IMR-90 (cell line): ENCODE results near the gene ARID4A. TPM values are rescaled to one million over a fixed set of nuclear protein-coding genes. Genes with fewer than 3 reads are reported as not detected.

Experiments used
- ATAC-seq: fragments of 200-7000 bp; cut with Tn5 transposase; 2 replicates; pipeline ENCODE4 v1.9.1; 2020; ENCODE audit warnings: low read depth, mild to moderate bottlenecking, moderate library complexity
- BruUV-seq: library from RNA; stranded (reverse); fragments of 400-500 nt; replicated peaks from 2 replicates; lab custom pipeline; 2021; lab: Mats Ljungman, UMichigan
- CTCF ChIA-PET: fragments of 300-600 bp; formaldehyde crosslinking; extraction: SDS; loops from one replicate; lab custom pipeline; 2021; ENCODE audit warnings: antibody characterized with exemption; lab: Yijun Ruan, JAX
- POLR2A ChIA-PET: fragments of 300-600 bp; sonication (Branson Sonifier 250); formaldehyde crosslinking; loops from one replicate; lab custom pipeline; 2022; ENCODE audit warnings: antibody characterized with exemption; ENCODE audit not compliant: unreplicated experiment; lab: Charles Lee
- DNase-seq: peaks from one replicate; pipeline ENCODE4 v3.0.0; 2013
- H2AFZ ChIP-seq: replicated peaks from 2 replicates; pipeline ENCODE3; 2013; ENCODE audit warnings: low read length, mild to moderate bottlenecking; ENCODE audit not compliant: poor library complexity
- H2AK5ac ChIP-seq: 2 replicates; pipeline ENCODE4 v1.6.1; 2013; ENCODE audit warnings: low read depth, low read length, inconsistent platforms
- H2AK9ac ChIP-seq: replicated peaks from 2 replicates; pipeline ENCODE3; 2013; ENCODE audit warnings: mild to moderate bottlenecking, low read depth, low read length, moderate library complexity; ENCODE audit not compliant: poor library complexity
- H2BK120ac ChIP-seq: 2 replicates; pipeline ENCODE4 v1.6.1; 2013; ENCODE audit warnings: low read depth, low read length, inconsistent platforms
- H2BK15ac ChIP-seq: 3 replicates; pipeline ENCODE4 v1.6.1; 2013; ENCODE audit warnings: low read depth, low read length, inconsistent platforms
- H2BK20ac ChIP-seq: 2 replicates; pipeline ENCODE4 v1.6.1; 2013; ENCODE audit warnings: low read depth, mild to moderate bottlenecking, inconsistent platforms, low read length, moderate library complexity
- H2BK5ac ChIP-seq: 2 replicates; pipeline ENCODE4 v1.6.1; 2013; ENCODE audit warnings: mild to moderate bottlenecking, low read depth, low read length, inconsistent platforms; ENCODE audit not compliant: poor library complexity, severe bottlenecking
- H3K14ac ChIP-seq: replicated peaks from 2 replicates; pipeline ENCODE4 v1.6.1; 2013; ENCODE audit warnings: low read depth, low read length, inconsistent platforms
- H3K18ac ChIP-seq: 2 replicates; pipeline ENCODE4 v1.6.1; 2013; ENCODE audit warnings: low read depth, low read length, control low read depth
- H3K23ac ChIP-seq: 2 replicates; pipeline ENCODE4 v1.6.1; 2013; ENCODE audit warnings: low read depth, low read length, inconsistent platforms
- H3K27ac ChIP-seq: 2 replicates; pipeline ENCODE4 v1.5.1; 2013; ENCODE audit warnings: mild to moderate bottlenecking, control low read depth, low read length; ENCODE audit not compliant: insufficient read depth
- H3K27me3 ChIP-seq: 2 replicates; pipeline ENCODE4 v1.6.1; 2013; ENCODE audit warnings: low read length; ENCODE audit not compliant: control insufficient read depth, insufficient read depth
- H3K36me3 ChIP-seq: 2 replicates; pipeline ENCODE4 v1.6.1; 2013; ENCODE audit warnings: low read length, mixed read lengths; ENCODE audit not compliant: control insufficient read depth, insufficient read depth
- H3K4ac ChIP-seq: 2 replicates; pipeline ENCODE4 v1.6.1; 2013; ENCODE audit warnings: low read depth, low read length, inconsistent platforms
- H3K4me1 ChIP-seq: 2 replicates; pipeline ENCODE4 v1.6.1; 2013; ENCODE audit warnings: low read length, mixed read lengths; ENCODE audit not compliant: control insufficient read depth, insufficient read depth
- H3K4me2 ChIP-seq: 2 replicates; pipeline ENCODE4 v1.6.1; 2013; ENCODE audit warnings: low read depth, mild to moderate bottlenecking, control low read depth, low read length, moderate library complexity
- H3K4me3 ChIP-seq: 2 replicates; pipeline ENCODE4 v1.5.1; 2013; ENCODE audit warnings: low read depth, mild to moderate bottlenecking, control low read depth, low read length, moderate library complexity; ENCODE audit not compliant: insufficient read depth
- H3K56ac ChIP-seq: 2 replicates; pipeline ENCODE4 v1.6.1; 2013; ENCODE audit warnings: low read length, inconsistent platforms; ENCODE audit not compliant: insufficient read depth; ENCODE audit errors: extremely low read depth
- H3K79me1 ChIP-seq, 2 experiments: 2 replicates each; pipeline ENCODE4 v1.6.1; 2013; ENCODE audit warnings: low read length in 2 of 2, inconsistent platforms in 1 of 2, low read depth in 1 of 2
- H3K9ac ChIP-seq: 2 replicates; pipeline ENCODE4 v1.6.1; 2013; ENCODE audit warnings: low read depth, low read length, control low read depth
- H3K9me1 ChIP-seq: 2 replicates; pipeline ENCODE4 v1.6.1; 2013; ENCODE audit warnings: low read length, inconsistent platforms; ENCODE audit not compliant: insufficient read depth
- H3K9me3 ChIP-seq: 2 replicates; pipeline ENCODE4 v1.6.1; 2013; ENCODE audit warnings: low read length; ENCODE audit not compliant: control insufficient read depth, insufficient read depth
- H4K20me1 ChIP-seq: 2 replicates; pipeline ENCODE4 v1.6.1; 2013; ENCODE audit warnings: low read length, inconsistent platforms; ENCODE audit not compliant: insufficient read depth
- H4K5ac ChIP-seq: 2 replicates; pipeline ENCODE4 v1.6.1; 2013; ENCODE audit warnings: mild to moderate bottlenecking, low read depth, low read length, control low read depth
- H4K8ac ChIP-seq, 2 experiments: 2 replicates each; pipeline ENCODE4 v1.6.1; 2013; ENCODE audit warnings: low read depth in 2 of 2, low read length in 2 of 2, control low read depth in 1 of 2, inconsistent platforms in 1 of 2
- H4K91ac ChIP-seq: 2 replicates; pipeline ENCODE4 v1.6.1; 2013; ENCODE audit warnings: low read depth, low read length, inconsistent platforms; ENCODE audit not compliant: insufficient read depth
- BHLHE40 ChIP-seq: fragments of 150-350 bp; IDR thresholded peaks from 2 replicates; pipeline ENCODE4 v1.6.1; 2016; ENCODE audit warnings: mild to moderate bottlenecking, low read depth, low read length
- CEBPB ChIP-seq: IDR thresholded peaks from 2 replicates; pipeline ENCODE4 v1.6.1; 2012; ENCODE audit warnings: low read depth, low read length, improper control_type of control experiment
- CHD1 ChIP-seq: IDR thresholded peaks from 2 replicates; pipeline ENCODE4 v1.6.1; 2012; ENCODE audit warnings: low read depth, low read length, improper control_type of control experiment
- CTCF ChIP-seq: conservative IDR thresholded peaks from 2 replicates; pipeline ENCODE4 v1.5.1; 2012; ENCODE audit warnings: mild to moderate bottlenecking, low read depth, low read length, improper control_type of control experiment
- ELK1 ChIP-seq: fragments of 150-350 bp; IDR thresholded peaks from 2 replicates; pipeline ENCODE4 v1.6.1; 2016; ENCODE audit warnings: low read depth, mild to moderate bottlenecking, low read length, moderate library complexity, borderline replicate concordance
- MAFK ChIP-seq: IDR thresholded peaks from 2 replicates; pipeline ENCODE4 v1.6.1; 2012; ENCODE audit warnings: low read depth, low read length, improper control_type of control experiment
- MAZ ChIP-seq: IDR thresholded peaks from 2 replicates; pipeline ENCODE4 v1.6.1; 2012; ENCODE audit warnings: low read depth, mild to moderate bottlenecking, low read length, improper control_type of control experiment, moderate library complexity, borderline replicate concordance
- MXI1 ChIP-seq: IDR thresholded peaks from 2 replicates; pipeline ENCODE4 v1.6.1; 2012; ENCODE audit warnings: low read depth, mild to moderate bottlenecking, low read length, moderate library complexity, borderline replicate concordance
- NFE2L2 ChIP-seq: fragments of 150-350 bp; IDR thresholded peaks from 2 replicates; pipeline ENCODE4 v1.6.1; 2016; ENCODE audit warnings: low read depth, mild to moderate bottlenecking, low read length
- POLR2A ChIP-seq: IDR thresholded peaks from 2 replicates; pipeline ENCODE4 v1.6.1; 2012; ENCODE audit warnings: mild to moderate bottlenecking, low read depth, low read length
- RAD21 ChIP-seq: IDR thresholded peaks from 2 replicates; pipeline ENCODE4 v1.6.1; 2012; ENCODE audit warnings: low read length, improper control_type of control experiment
- RCOR1 ChIP-seq: IDR thresholded peaks from 2 replicates; pipeline ENCODE4 v1.6.1; 2012; ENCODE audit warnings: mild to moderate bottlenecking, low read length, improper control_type of control experiment; ENCODE audit not compliant: insufficient replicate concordance
- USF2 ChIP-seq: fragments of 150-350 bp; IDR thresholded peaks from 2 replicates; pipeline ENCODE4 v1.6.1; 2017; ENCODE audit warnings: mild to moderate bottlenecking, antibody characterized with exemption, low read length, low read depth
- WGBS, 2 experiments: methylation state at CpG; one replicate each; pipeline versions ENCODE4 v1.1.5 to v1.1.7; 2013; ENCODE audit warnings: missing lambda C conversion rate in 2 of 2; ENCODE audit not compliant: insufficient read length in 1 of 2; ENCODE audit errors: extremely low coverage in 2 of 2; 5-methylcytosine and 5-hydroxymethylcytosine counted together
- dilution Hi-C: fragments of 300-500 bp; cut with HindIII; formaldehyde crosslinking; loops from one replicate; pipeline ENCODE4 v1.14.3; 2018; ENCODE audit warnings: low sequenced_read_pairs; ENCODE audit not compliant: unreplicated experiment
- in situ Hi-C: fragments of 300-500 bp; cut with MboI; formaldehyde crosslinking; loops from 3 replicates; pipeline ENCODE4 v1.14.3; 2019; ENCODE audit warnings: low sequenced_read_pairs, inconsistent platforms, mixed read lengths
- intact Hi-C: fragments of 100-400 bp; cut with micrococcal nuclease; formaldehyde crosslinking; loops from 2 replicates; pipeline ENCODE4 v1.10.0; 2022
- polyA plus RNA-seq, 3 experiments: library from polyadenylated mRNA; depleted of rRNA; stranded (reverse); fragments of >200 nt; gene quantifications; 2 replicates each; pipeline ENCODE4 v1.2.3, GENCODE V29; 2012; ENCODE audit warnings: low replicate concordance in 1 of 3
- total RNA-seq: library from RNA; depleted of rRNA; stranded (reverse); fragments of >200 nt; gene quantifications from 2 replicates; pipeline ENCODE4 v1.2.3, GENCODE V29; 2012

ARID4A gene
- total and polyA plus RNA-seq, 2 of the 4 experiments (the other 2 are of a cell fraction), result 3.3 to 3.8 TPM

- no peak overlapping the region for H4K8ac ChIP-seq
- H3K14ac ChIP-seq, result no peak overlapping the region
- peaks cover 2% of the 10 kb centered on the region; the same call in 1 of the 2 replicates for H3K4me1 ChIP-seq
- no peaks in the 10 kb centered on the region for H3K79me1 ChIP-seq
- no peak overlapping the region for H2BK120ac ChIP-seq
- H4K20me1 ChIP-seq, result no peaks in the 10 kb centered on the region
- no peak overlapping the region for H2AK9ac ChIP-seq
- H3K56ac ChIP-seq, result no peak overlapping the region
- H3K36me3 ChIP-seq, result no peaks in the 10 kb centered on the region
- no peak overlapping the region for H4K5ac ChIP-seq
- intact Hi-C loops (loop anchor here (10.0 kb wide), 1 partner anchor 286 kb away; no protein-coding TSS in a partner anchor), in situ Hi-C loops (loop anchor here (25.0 kb wide), 1 partner anchor 279 kb away; no protein-coding TSS in a partner anchor), dilution Hi-C loops (no loop called here)
- no peaks in the 10 kb centered on the region for H3K9me3 ChIP-seq
- DNase-seq (no peak), ATAC-seq (no peak)
- H2AFZ ChIP-seq, result no peak overlapping the region
- ChIA-PET CTCF (no interaction called here), POLR2A (no interaction called here)
- H2AK5ac ChIP-seq, result no peak overlapping the region
- H3K4me2 ChIP-seq, result no peak overlapping the region
- WGBS, 2 experiments, result no CpG with 5 or more reads among the region's 2 CpGs
- H2BK20ac ChIP-seq, result no peak overlapping the region
- H4K91ac ChIP-seq, result no peak overlapping the region
- H3K18ac ChIP-seq, result no peak overlapping the region
- no peak overlapping the region for H2BK5ac ChIP-seq
- no peak for TF ChIP-seq RCOR1
- no peak for TF ChIP-seq BHLHE40
- TF ChIP-seq MXI1, result no peak
- TF ChIP-seq MAFK, result no peak
- TF ChIP-seq MAZ, result no peak
- no peak for TF ChIP-seq CEBPB
- TF ChIP-seq NFE2L2, result no peak
- no peak for TF ChIP-seq POLR2A
- TF ChIP-seq USF2, result no peak
- TF ChIP-seq CTCF, result no peak
- TF ChIP-seq RAD21, result no peak
- TF ChIP-seq ELK1, result no peak
- TF ChIP-seq CHD1, result no peak
- H3K27me3 ChIP-seq, result no peaks in the 10 kb centered on the region
- H3K4me3 ChIP-seq, result no peak overlapping the region
- H3K23ac ChIP-seq, result no peak overlapping the region
- H3K9ac ChIP-seq, result no peak overlapping the region
- no peak overlapping the region for H2BK15ac ChIP-seq
- H3K9me1 ChIP-seq, result no peaks in the 10 kb centered on the region; the same call in 1 of the 2 replicates
- H3K4ac ChIP-seq, result no peak overlapping the region
- BruUV-seq, result no TSS peak
- no peak overlapping the region for H3K27ac ChIP-seq
Observed at GRCh38 chr14:58390830-58391229, 92.5 kb downstream of the ARID4A start.
